BLaER1 treated with 17β-estradiol and CSF1 and Interleukin-3, amounts not matched to agents 10 nM and 100 nM (cell line): Measurements from ENCODE around the gene ANGPTL1.

Experiments used
- H3K27ac ChIP-seq, 11 experiments: shearing (Covaris generic); formaldehyde crosslinking; 2 replicates each; pipeline ENCODE4 v1.8.1; 2022
- H3K27me3 ChIP-seq, 11 experiments: shearing (Covaris generic); formaldehyde crosslinking; 2 replicates each; pipeline ENCODE4 v1.8.1; 2022
- H3K36me3 ChIP-seq, 11 experiments: shearing (Covaris generic); formaldehyde crosslinking; 2 replicates each; pipeline ENCODE4 v1.8.1; 2022
- H3K4me1 ChIP-seq, 10 experiments: shearing (Covaris generic); formaldehyde crosslinking; 2 replicates each; pipeline ENCODE4 v1.8.1; 2022
- H3K4me2 ChIP-seq, 11 experiments: shearing (Covaris generic); formaldehyde crosslinking; 2 replicates each; pipeline ENCODE4 v1.8.1; 2022
- H3K4me3 ChIP-seq, 10 experiments: shearing (Covaris generic); formaldehyde crosslinking; 2 replicates each; pipeline ENCODE4 v1.8.1; 2022
- H3K9ac ChIP-seq, 11 experiments: shearing (Covaris generic); formaldehyde crosslinking; 2 replicates each; pipeline ENCODE4 v1.8.1; 2022
- H3K9me3 ChIP-seq, 11 experiments: shearing (Covaris generic); formaldehyde crosslinking; replicated peaks in 1 of 11; 2 replicates each; pipeline ENCODE4 v1.8.1; 2022
- H4K20me1 ChIP-seq, 11 experiments: shearing (Covaris generic); formaldehyde crosslinking; 2 replicates each; pipeline ENCODE4 v1.8.1; 2022
- Cebpa-rat ChIP-seq, 11 experiments: shearing (Covaris generic); IDR thresholded peaks; 2 replicates each; pipeline ENCODE4 v1.8.1; 2022

ANGPTL1 gene

GRCh38 chr1:178847396-178847849 lies 23.5 kb downstream of the ANGPTL1 start:
- no peak overlapping the region for H3K27ac ChIP-seq
- H3K4me1 ChIP-seq, result no peaks in the 10 kb centered on the region
- H4K20me1 ChIP-seq, result no peaks in the 10 kb centered on the region
- TF ChIP-seq Cebpa-rat (IDR thresholded peaks at IDR 0.05), result no peak
- no peak overlapping the region for H3K4me3 ChIP-seq
- no peaks in the 10 kb centered on the region for H3K27me3 ChIP-seq
- no peak overlapping the region for H3K4me2 ChIP-seq
- no peaks in the 10 kb centered on the region for H3K36me3 ChIP-seq
- no peak overlapping the region for H3K9ac ChIP-seq
- no peaks in the 10 kb centered on the region for H3K9me3 ChIP-seq

GRCh38 chr1:178846306-178846705 lies 24.6 kb downstream of the ANGPTL1 start:
- Histone ChIP-seq H3K9ac (no peak overlapping the region), H3K4me1 (no peaks in the 10 kb centered on the region), H3K4me3 (no peak overlapping the region), H4K20me1 (no peaks in the 10 kb centered on the region), H3K9me3 (no peaks in the 10 kb centered on the region), H3K27ac (no peak overlapping the region), H3K27me3 (no peaks in the 10 kb centered on the region), H3K4me2 (no peak overlapping the region), H3K36me3 (no peaks in the 10 kb centered on the region)
- no peak for TF ChIP-seq Cebpa-rat (IDR thresholded peaks at IDR 0.05)

- no peak overlapping the region for H3K4me3 ChIP-seq
- H3K9ac ChIP-seq, result no peak overlapping the region
- no peak for TF ChIP-seq Cebpa-rat (IDR thresholded peaks at IDR 0.05)
- no peak overlapping the region for H3K4me2 ChIP-seq
- no peaks in the 10 kb centered on the region for H3K27me3 ChIP-seq
- H3K4me1 ChIP-seq, result no peaks in the 10 kb centered on the region
- H4K20me1 ChIP-seq, result no peaks in the 10 kb centered on the region
- H3K36me3 ChIP-seq, result no peaks in the 10 kb centered on the region
- no peak overlapping the region for H3K27ac ChIP-seq
- H3K9me3 ChIP-seq, result no peaks in the 10 kb centered on the region
These were observed 26.4 kb downstream of the ANGPTL1 start for GRCh38 chr1:178844436-178844835.

DNA sequence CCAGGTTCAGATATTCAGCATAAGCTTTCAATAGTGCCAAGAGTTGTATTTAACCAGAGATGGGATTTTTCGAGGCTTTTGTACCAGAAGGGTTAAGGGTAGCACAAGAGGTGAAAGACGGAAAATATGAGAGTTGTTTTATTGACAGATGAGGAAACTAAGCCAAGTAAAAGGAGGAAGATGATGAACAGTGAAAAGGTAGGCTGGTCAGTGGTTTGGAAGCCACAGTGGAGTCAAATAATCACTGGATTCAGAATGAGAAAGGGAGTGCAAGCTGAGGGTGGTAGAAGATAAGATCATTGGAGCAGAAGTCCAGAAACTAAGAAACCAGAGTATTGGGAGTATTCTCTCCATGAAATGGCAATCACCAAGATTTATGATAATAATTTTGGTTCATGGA lies 45.7 kb downstream of the ANGPTL1 start:
- H3K4me1 ChIP-seq, result no peaks in the 10 kb centered on the region
- H3K4me2 ChIP-seq, result no peak overlapping the region
- no peak overlapping the region for H3K9ac ChIP-seq
- H3K27ac ChIP-seq, result no peak overlapping the region
- no peaks in the 10 kb centered on the region; a peak in 3 of 22 replicates for H3K9me3 ChIP-seq
- H3K4me3 ChIP-seq, result no peak overlapping the region
- no peaks in the 10 kb centered on the region for H4K20me1 ChIP-seq
- TF ChIP-seq Cebpa-rat (IDR thresholded peaks at IDR 0.05), result no peak
- no peaks in the 10 kb centered on the region for H3K27me3 ChIP-seq
- H3K36me3 ChIP-seq, result peaks cover 0 to 11% (median 0%) of the 10 kb centered on the region in 11 experiments; a peak in 4 of 22 replicates

DNA sequence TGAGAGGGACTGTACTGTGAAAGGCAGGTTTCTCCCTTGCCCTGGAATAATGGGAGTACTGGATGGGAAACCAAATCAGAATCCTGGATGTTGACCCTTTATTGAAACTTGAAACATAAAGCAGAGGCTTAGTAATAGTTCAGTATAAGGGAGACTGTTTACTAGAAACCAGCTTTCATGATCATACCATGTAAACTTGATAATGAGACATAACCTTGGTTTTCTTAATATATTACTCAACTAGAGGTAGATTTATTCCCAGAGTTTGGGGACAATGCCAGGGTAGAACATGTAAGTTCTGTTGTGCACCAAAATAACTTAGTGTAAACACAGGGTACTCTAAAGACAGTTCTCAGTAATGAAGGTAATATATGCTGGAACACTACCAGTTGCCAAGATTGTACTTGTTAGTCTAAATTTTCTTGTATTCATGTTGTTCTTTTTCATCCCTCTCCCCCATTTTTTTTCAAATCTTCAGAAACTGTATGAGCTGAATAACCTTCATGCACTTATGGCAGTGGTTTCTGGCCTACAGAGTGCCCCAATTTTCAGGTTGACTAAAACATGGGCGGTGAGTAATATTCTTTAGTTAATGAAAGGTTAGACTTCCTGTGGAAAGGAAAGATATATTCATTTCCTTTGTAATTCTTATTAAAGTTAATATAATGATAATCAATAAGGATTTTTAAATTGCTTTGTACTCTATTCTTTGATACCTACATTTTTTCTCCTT lies 49.6 kb downstream of the ANGPTL1 start:
- H4K20me1 ChIP-seq, result no peaks in the 10 kb centered on the region
- no peaks in the 10 kb centered on the region; a peak in 1 of 22 replicates for H3K9me3 ChIP-seq
- no peak overlapping the region for H3K27ac ChIP-seq
- H3K4me3 ChIP-seq, result no peak overlapping the region
- H3K4me1 ChIP-seq, result no peaks in the 10 kb centered on the region
- H3K27me3 ChIP-seq, result no peaks in the 10 kb centered on the region
- H3K4me2 ChIP-seq, result no peak overlapping the region
- peaks cover 0 to 13% (median 0%) of the 10 kb centered on the region in 11 experiments; a peak in 6 of 22 replicates for H3K36me3 ChIP-seq
- TF ChIP-seq Cebpa-rat (IDR thresholded peaks at IDR 0.05), result no peak
- no peak overlapping the region for H3K9ac ChIP-seq

DNA sequence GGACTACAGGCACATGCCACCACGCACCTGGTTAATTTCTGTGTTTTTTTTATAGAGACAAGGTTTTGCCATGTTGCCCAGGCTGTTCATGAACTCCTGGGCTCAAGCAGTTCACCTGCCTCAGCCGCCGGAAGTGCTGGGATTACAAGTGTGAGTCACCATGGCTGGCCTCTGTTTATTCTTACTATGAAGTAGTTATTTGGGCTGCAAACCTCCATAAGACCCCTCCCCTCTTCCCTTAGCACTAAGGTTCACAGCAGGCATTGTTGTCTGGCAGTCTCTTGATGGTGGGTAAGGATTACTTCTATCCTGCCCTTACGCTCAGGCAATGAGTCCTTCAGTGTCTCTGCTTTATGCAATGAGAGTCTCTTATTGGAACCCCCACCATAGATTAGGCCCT lies 51.8 kb downstream of the ANGPTL1 start:
- Histone ChIP-seq H3K27ac (no peak overlapping the region), H3K9ac (no peak overlapping the region), H4K20me1 (no peaks in the 10 kb centered on the region), H3K27me3 (no peaks in the 10 kb centered on the region), H3K4me2 (no peak overlapping the region), H3K9me3 (no peaks in the 10 kb centered on the region), H3K4me1 (no peaks in the 10 kb centered on the region), H3K36me3 (peaks cover 0 to 17% (median 4%) of the 10 kb centered on the region in 11 experiments; a peak in 7 of 22 replicates), H3K4me3 (no peak overlapping the region)
- TF ChIP-seq Cebpa-rat (IDR thresholded peaks at IDR 0.05), result no peak

DNA sequence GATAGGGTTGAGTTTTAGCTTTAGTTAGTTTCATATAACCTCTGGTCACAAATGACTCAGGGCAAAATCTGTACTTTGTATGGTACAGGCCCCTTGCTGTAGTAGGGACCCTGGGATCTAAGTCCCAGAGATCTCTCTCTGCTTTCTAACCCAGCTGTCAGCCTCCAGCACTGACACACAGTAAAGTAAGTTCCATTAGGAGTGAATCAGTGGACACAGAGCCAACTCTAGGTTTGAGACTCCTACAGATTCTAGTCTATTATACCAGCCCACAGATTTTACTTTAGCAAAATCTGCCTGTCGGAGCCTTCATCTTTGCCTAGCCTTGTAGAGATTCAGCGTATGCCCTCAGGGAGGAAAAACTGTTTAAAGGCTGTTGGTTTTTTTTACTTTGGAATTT lies 52.5 kb downstream of the ANGPTL1 start:
- H3K36me3 ChIP-seq, result peaks cover 0 to 20% (median 4%) of the 10 kb centered on the region in 11 experiments; a peak in 7 of 22 replicates
- no peak for TF ChIP-seq Cebpa-rat (IDR thresholded peaks at IDR 0.05)

DNA sequence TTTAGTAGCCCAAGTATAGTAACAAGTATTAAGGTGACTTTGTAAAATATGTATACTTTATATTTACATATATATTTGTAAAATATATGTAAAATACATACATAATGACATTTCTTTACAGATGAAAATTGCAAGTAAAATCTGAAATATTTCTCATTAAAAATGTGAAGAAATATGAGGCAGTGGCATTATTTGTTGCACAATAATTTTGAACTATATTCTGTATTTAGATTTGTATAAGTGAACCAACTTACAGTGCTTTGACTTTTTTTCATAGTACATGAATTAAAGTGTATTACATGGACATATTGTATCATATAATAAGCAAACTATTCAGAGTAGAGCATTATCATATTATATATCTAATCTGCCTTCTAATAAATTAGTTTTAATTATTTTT lies 60.3 kb downstream of the ANGPTL1 start:
- Histone ChIP-seq H3K9me3 (no peaks in the 10 kb centered on the region), H3K4me3 (no peak overlapping the region), H3K36me3 (peaks cover 0 to 25% (median 13%) of the 10 kb centered on the region in 11 experiments; a peak in 11 of 22 replicates), H4K20me1 (no peaks in the 10 kb centered on the region), H3K27me3 (no peaks in the 10 kb centered on the region), H3K9ac (no peak overlapping the region), H3K27ac (no peak overlapping the region), H3K4me1 (no peaks in the 10 kb centered on the region), H3K4me2 (no peak overlapping the region)
- TF ChIP-seq Cebpa-rat (IDR thresholded peaks at IDR 0.05), result no peak

More for the DNA sequence above, 52.5 kb downstream of the ANGPTL1 start:
- Histone ChIP-seq H3K4me3 (no peak overlapping the region), H4K20me1 (no peaks in the 10 kb centered on the region), H3K9ac (no peak overlapping the region), H3K4me2 (no peak overlapping the region), H3K27ac (no peak overlapping the region), H3K27me3 (no peaks in the 10 kb centered on the region), H3K9me3 (no peaks in the 10 kb centered on the region), H3K4me1 (no peaks in the 10 kb centered on the region)

DNA sequence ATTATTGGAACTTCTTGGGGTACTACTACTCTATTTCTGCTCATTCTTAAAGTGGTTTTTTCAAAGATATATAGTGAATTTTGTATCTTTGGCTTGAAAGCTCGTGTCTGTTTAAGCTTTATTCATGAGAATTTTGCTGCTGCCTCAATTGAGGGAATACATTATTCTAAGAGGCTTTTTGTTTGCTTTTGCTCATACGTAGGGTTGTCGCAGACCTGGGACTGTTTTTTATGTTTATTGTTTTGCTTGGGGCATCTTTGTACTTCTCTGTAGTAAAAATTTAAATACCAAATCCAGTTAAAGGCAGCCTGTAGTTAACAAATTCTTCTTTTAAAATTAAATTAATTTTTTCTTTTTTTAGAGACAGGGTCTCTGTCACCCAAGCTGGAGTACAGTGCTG lies 62.3 kb downstream of the ANGPTL1 start:
- Histone ChIP-seq H3K36me3 (peaks cover 0 to 16% (median 6%) of the 10 kb centered on the region in 11 experiments; a peak in 11 of 22 replicates), H3K4me2 (no peak overlapping the region), H3K27ac (no peak overlapping the region), H3K4me1 (no peaks in the 10 kb centered on the region), H4K20me1 (no peaks in the 10 kb centered on the region), H3K4me3 (no peak overlapping the region), H3K9ac (no peak overlapping the region), H3K9me3 (no peaks in the 10 kb centered on the region), H3K27me3 (no peaks in the 10 kb centered on the region)
- TF ChIP-seq Cebpa-rat (IDR thresholded peaks at IDR 0.05), result no peak
